Liver (tissue), 9 donors: ENCODE data around the gene RAB11FIP3. TPM values are rescaled to one million over a fixed set of nuclear protein-coding genes. Genes with fewer than 3 reads are reported as not detected.
"Not testable (repeated sequence)": the region's sequence is repeated elsewhere in the genome, so short reads cannot be mapped to it uniquely, and the experiment has no call there.

Experiments
- DNase-seq: peaks from one replicate; pipeline ENCODE4 v3.0.0-alpha.2; 2017; ENCODE audit warnings: low spot score
- H3K27ac ChIP-seq, 2 donors: one replicate each; pipeline ENCODE4 v1.7.0; 2013; ENCODE audit warnings: inconsistent platforms in 2 of 2, low read length in 2 of 2, control low read depth in 1 of 2, low read depth in 1 of 2, mild to moderate bottlenecking in 1 of 2
- H3K27me3 ChIP-seq, 4 donors: one replicate each; pipeline versions ENCODE4 v1.6.1 to v1.7.0; 2013; ENCODE audit warnings: low read length in 3 of 4, inconsistent platforms in 1 of 4, mild to moderate bottlenecking in 1 of 4, moderate library complexity in 1 of 4; ENCODE audit not compliant: control insufficient read depth in 4 of 4, insufficient read depth in 4 of 4
- H3K36me3 ChIP-seq, 4 donors: one replicate each; pipeline versions ENCODE4 v1.6.1 to v1.7.0; 2013; ENCODE audit warnings: low read length in 3 of 4, mild to moderate bottlenecking in 3 of 4, low read depth in 1 of 4, moderate library complexity in 1 of 4; ENCODE audit not compliant: control insufficient read depth in 4 of 4, insufficient read depth in 3 of 4
- H3K4me1 ChIP-seq, 4 donors: one replicate each; pipeline versions ENCODE4 v1.6.1 to v1.7.0; 2013; ENCODE audit warnings: low read length in 3 of 4, mild to moderate bottlenecking in 3 of 4, moderate library complexity in 1 of 4; ENCODE audit not compliant: control insufficient read depth in 4 of 4, insufficient read depth in 4 of 4
- H3K4me3 ChIP-seq, 3 donors: one replicate each; pipeline versions ENCODE4 v1.6.1 to v1.7.0; 2013; ENCODE audit warnings: low read length in 3 of 3, control low read depth in 1 of 3, low read depth in 1 of 3, mild to moderate bottlenecking in 1 of 3
- H3K9ac ChIP-seq, 2 donors: one replicate each; pipeline ENCODE4 v1.7.0; 2013; ENCODE audit warnings: low read length in 2 of 2, mild to moderate bottlenecking in 2 of 2, moderate library complexity in 2 of 2, control low read depth in 1 of 2, low read depth in 1 of 2
- H3K9me3 ChIP-seq, 4 donors: one replicate each; pipeline versions ENCODE4 v1.6.1 to v1.7.0; 2013; ENCODE audit warnings: low read length in 3 of 4; ENCODE audit not compliant: control insufficient read depth in 4 of 4
- EGR1 ChIP-seq, 2 donors: IDR thresholded peaks; 2 replicates each; pipeline ENCODE4 v1.6.1; 2016 to 2018; ENCODE audit warnings: antibody characterized with exemption in 2 of 2, low read depth in 2 of 2
- FOXA1 ChIP-seq: IDR thresholded peaks from 2 replicates; pipeline ENCODE4 v1.6.1; 2016; ENCODE audit warnings: antibody characterized with exemption
- FOXA2 ChIP-seq: IDR thresholded peaks from 2 replicates; pipeline ENCODE4 v1.6.1; 2016; ENCODE audit warnings: antibody characterized with exemption
- HNF4A ChIP-seq, 2 donors: conservative IDR thresholded peaks; 2 replicates each; pipeline ENCODE4 v1.6.1; 2016; ENCODE audit warnings: antibody characterized with exemption in 2 of 2, mild to moderate bottlenecking in 2 of 2
- MAX ChIP-seq: IDR thresholded peaks from 2 replicates; pipeline ENCODE4 v1.6.1; 2016; ENCODE audit warnings: antibody characterized with exemption
- NR2F2 ChIP-seq: IDR thresholded peaks from 2 replicates; pipeline ENCODE4 v1.6.1; 2016; ENCODE audit warnings: antibody characterized with exemption
- SP1 ChIP-seq: IDR thresholded peaks from 2 replicates; pipeline ENCODE4 v1.6.1; 2018; ENCODE audit warnings: antibody characterized with exemption, mild to moderate bottlenecking
- TAF1 ChIP-seq: conservative IDR thresholded peaks from 2 replicates; pipeline ENCODE4 v1.6.1; 2016; ENCODE audit warnings: antibody characterized with exemption, mild to moderate bottlenecking
- YY1 ChIP-seq: IDR thresholded peaks from 2 replicates; pipeline ENCODE4 v1.6.1; 2016; ENCODE audit warnings: antibody characterized with exemption, mild to moderate bottlenecking
- WGBS: extraction: QIAGEN DNeasy Blood & Tissue Kit; methylation state at CpG from one replicate; pipeline ENCODE4 v1.1.7; 2013; 5-methylcytosine and 5-hydroxymethylcytosine counted together
- polyA plus RNA-seq, 2 donors: library from polyadenylated mRNA; stranded (reverse) in 1 of 2; unstranded in 1 of 2; fragments of 200-250 nt in 1 of 2; fragments of >200 nt in 1 of 2; fragmentation: Nextera tagmentation in 1 of 2; extraction: Ambion mirVana in 1 of 2; gene quantifications; one replicate each; pipeline versions ENCODE4 v1.2.1 to v1.2.3, GENCODE V29; 2013 to 2015
- total RNA-seq, 2 donors: library from RNA; depleted of rRNA; stranded (reverse); fragments of >200 nt; gene quantifications; one replicate each; pipeline ENCODE4 v1.2.3, GENCODE V29; 2014
- TF ChIP-seq, protein P1 (sequence below): IDR thresholded peaks from 2 replicates; pipeline ENCODE4 v1.6.1; 2016; ENCODE audit warnings: antibody characterized with exemption
- TF ChIP-seq, protein P2 (sequence below): IDR thresholded peaks from 2 replicates; pipeline ENCODE4 v1.6.1; 2016; ENCODE audit warnings: antibody characterized with exemption
- TF ChIP-seq, protein P3 (sequence below): IDR thresholded peaks from 2 replicates; pipeline ENCODE4 v1.6.1; 2016; ENCODE audit warnings: antibody characterized with exemption, mild to moderate bottlenecking
- TF ChIP-seq, protein P4 (sequence below): fragments of 150-350 bp; IDR thresholded peaks from 2 replicates; pipeline ENCODE4 v1.5.1; 2017; ENCODE audit warnings: improper control_type of control experiment, low read depth, low read length; ENCODE audit not compliant: missing input control
- donor health status: healthy.
- donor health status: healthy.
- donor health status: healthy.
- donor health status: healthy.
- donor health status: healthy.

Gene RAB11FIP3
- total and polyA plus RNA-seq, 4 donors, result 3.5 to 29.4 (median 15.7) TPM

DNA sequence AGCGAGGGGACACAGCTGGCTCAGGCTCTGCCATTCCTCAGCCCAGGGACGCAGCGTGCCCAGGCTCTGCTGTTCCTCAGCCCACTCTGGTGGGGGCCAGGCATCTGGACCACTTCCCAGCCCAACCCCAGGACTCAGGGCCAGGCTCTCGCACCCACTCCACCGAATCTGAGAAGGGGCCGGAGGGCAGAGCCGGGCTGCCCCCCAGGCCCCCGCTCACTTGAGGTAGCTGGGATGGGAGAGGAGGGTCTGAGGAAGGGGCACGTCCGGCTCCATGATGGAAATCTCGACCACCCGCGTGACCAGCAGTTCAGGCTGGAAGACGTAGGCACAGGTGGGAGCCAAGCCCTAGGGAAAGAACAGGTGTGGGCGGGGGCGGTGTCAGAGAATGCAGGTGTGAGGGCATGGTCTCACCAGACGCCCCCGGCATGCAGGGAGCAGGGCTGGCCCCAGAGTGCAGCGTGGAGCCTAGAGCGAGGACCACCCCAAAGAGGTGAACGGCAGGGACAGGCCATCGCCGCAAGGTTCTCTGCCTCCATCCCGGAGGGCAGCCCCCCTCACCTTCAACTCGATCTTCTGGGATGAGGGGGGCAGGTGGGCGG, 48.5 kb upstream of the RAB11FIP3 start:
- TF ChIP-seq, protein P1, sequence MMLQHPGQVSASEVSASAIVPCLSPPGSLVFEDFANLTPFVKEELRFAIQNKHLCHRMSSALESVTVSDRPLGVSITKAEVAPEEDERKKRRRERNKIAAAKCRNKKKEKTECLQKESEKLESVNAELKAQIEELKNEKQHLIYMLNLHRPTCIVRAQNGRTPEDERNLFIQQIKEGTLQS, result no peak
- TF ChIP-seq FOXA1, result no peak
- TF ChIP-seq, protein P2, sequence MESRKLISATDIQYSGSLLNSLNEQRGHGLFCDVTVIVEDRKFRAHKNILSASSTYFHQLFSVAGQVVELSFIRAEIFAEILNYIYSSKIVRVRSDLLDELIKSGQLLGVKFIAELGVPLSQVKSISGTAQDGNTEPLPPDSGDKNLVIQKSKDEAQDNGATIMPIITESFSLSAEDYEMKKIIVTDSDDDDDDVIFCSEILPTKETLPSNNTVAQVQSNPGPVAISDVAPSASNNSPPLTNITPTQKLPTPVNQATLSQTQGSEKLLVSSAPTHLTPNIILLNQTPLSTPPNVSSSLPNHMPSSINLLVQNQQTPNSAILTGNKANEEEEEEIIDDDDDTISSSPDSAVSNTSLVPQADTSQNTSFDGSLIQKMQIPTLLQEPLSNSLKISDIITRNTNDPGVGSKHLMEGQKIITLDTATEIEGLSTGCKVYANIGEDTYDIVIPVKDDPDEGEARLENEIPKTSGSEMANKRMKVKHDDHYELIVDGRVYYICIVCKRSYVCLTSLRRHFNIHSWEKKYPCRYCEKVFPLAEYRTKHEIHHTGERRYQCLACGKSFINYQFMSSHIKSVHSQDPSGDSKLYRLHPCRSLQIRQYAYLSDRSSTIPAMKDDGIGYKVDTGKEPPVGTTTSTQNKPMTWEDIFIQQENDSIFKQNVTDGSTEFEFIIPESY, result no peak
- TF ChIP-seq HNF4A (conservative IDR thresholded peaks at IDR 0.05), result no peak
- TF ChIP-seq, protein P3, sequence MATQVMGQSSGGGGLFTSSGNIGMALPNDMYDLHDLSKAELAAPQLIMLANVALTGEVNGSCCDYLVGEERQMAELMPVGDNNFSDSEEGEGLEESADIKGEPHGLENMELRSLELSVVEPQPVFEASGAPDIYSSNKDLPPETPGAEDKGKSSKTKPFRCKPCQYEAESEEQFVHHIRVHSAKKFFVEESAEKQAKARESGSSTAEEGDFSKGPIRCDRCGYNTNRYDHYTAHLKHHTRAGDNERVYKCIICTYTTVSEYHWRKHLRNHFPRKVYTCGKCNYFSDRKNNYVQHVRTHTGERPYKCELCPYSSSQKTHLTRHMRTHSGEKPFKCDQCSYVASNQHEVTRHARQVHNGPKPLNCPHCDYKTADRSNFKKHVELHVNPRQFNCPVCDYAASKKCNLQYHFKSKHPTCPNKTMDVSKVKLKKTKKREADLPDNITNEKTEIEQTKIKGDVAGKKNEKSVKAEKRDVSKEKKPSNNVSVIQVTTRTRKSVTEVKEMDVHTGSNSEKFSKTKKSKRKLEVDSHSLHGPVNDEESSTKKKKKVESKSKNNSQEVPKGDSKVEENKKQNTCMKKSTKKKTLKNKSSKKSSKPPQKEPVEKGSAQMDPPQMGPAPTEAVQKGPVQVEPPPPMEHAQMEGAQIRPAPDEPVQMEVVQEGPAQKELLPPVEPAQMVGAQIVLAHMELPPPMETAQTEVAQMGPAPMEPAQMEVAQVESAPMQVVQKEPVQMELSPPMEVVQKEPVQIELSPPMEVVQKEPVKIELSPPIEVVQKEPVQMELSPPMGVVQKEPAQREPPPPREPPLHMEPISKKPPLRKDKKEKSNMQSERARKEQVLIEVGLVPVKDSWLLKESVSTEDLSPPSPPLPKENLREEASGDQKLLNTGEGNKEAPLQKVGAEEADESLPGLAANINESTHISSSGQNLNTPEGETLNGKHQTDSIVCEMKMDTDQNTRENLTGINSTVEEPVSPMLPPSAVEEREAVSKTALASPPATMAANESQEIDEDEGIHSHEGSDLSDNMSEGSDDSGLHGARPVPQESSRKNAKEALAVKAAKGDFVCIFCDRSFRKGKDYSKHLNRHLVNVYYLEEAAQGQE, result no peak
- TF ChIP-seq TAF1, result no peak
- TF ChIP-seq EGR1 (IDR thresholded peaks at IDR 0.05; ENCODE audit: low read depth in 2 of 2), result no peak
- TF ChIP-seq, protein P4, sequence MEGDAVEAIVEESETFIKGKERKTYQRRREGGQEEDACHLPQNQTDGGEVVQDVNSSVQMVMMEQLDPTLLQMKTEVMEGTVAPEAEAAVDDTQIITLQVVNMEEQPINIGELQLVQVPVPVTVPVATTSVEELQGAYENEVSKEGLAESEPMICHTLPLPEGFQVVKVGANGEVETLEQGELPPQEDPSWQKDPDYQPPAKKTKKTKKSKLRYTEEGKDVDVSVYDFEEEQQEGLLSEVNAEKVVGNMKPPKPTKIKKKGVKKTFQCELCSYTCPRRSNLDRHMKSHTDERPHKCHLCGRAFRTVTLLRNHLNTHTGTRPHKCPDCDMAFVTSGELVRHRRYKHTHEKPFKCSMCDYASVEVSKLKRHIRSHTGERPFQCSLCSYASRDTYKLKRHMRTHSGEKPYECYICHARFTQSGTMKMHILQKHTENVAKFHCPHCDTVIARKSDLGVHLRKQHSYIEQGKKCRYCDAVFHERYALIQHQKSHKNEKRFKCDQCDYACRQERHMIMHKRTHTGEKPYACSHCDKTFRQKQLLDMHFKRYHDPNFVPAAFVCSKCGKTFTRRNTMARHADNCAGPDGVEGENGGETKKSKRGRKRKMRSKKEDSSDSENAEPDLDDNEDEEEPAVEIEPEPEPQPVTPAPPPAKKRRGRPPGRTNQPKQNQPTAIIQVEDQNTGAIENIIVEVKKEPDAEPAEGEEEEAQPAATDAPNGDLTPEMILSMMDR, result no peak
- no peak for TF ChIP-seq YY1
- no peak for TF ChIP-seq SP1
- Histone ChIP-seq H3K27ac (no peak overlapping the region), H3K27me3 (no peaks in the 10 kb centered on the region), H3K4me1 (peaks cover 0 to 17% (median 9%) of the 10 kb centered on the region in 4 donors), H3K4me3 (no peak overlapping the region), H3K9ac (no peak overlapping the region), H3K36me3 (peaks cover 0 to 35% (median 17%) of the 10 kb centered on the region in 4 donors), H3K9me3 (no peaks in the 10 kb centered on the region)
- WGBS, result 96% methylated on average over 26 of the region's 26 CpGs
- DNase-seq, result no peak

GRCh38 chr16:377419-377951, 48.0 kb upstream of the RAB11FIP3 start:
- Histone ChIP-seq H3K27ac (no peak overlapping the region), H3K4me3 (no peak overlapping the region), H3K4me1 (peaks cover 0 to 20% (median 12%) of the 10 kb centered on the region in 4 donors), H3K36me3 (peaks cover 0 to 29% (median 17%) of the 10 kb centered on the region in 4 donors), H3K27me3 (no peaks in the 10 kb centered on the region), H3K9me3 (no peaks in the 10 kb centered on the region), H3K9ac (no peak overlapping the region)
- no peak for TF ChIP-seq NR2F2
- TF ChIP-seq SP1, result no peak
- no peak for TF ChIP-seq FOXA2
- TF ChIP-seq HNF4A (conservative IDR thresholded peaks at IDR 0.05), result no peak
- no peak for TF ChIP-seq MAX
- TF ChIP-seq, protein P3, result no peak
- no peak for DNase-seq
- 97% methylated on average over 42 of the region's 42 CpGs for WGBS

- not testable (repeated sequence) for H3K9ac ChIP-seq, H3K9me3 ChIP-seq, H3K27me3 ChIP-seq, DNase-seq, H3K4me3 ChIP-seq, H3K27ac ChIP-seq
- peaks cover 0 to 23% (median 15%) of the 10 kb centered on the region in 4 donors for H3K4me1 ChIP-seq
- 94% methylated on average over 36 of the region's 36 CpGs for WGBS
- peaks cover 0 to 29% (median 16%) of the 10 kb centered on the region in 4 donors for H3K36me3 ChIP-seq
Observed at GRCh38 chr16:378113-378820, 47.2 kb upstream of the RAB11FIP3 start.
